ENCODE data around the gene GPR152. TPM values are rescaled to one million over a fixed set of nuclear protein-coding genes. Genes with fewer than 3 reads are reported as not detected.
"Not testable (repeated sequence)": the region's sequence is repeated elsewhere in the genome, so short reads cannot be mapped to it uniquely, and the experiment has no call there.

The GPR152 gene
- total RNA-seq, 4 donors from 2014 or later, result not detected

DNA sequence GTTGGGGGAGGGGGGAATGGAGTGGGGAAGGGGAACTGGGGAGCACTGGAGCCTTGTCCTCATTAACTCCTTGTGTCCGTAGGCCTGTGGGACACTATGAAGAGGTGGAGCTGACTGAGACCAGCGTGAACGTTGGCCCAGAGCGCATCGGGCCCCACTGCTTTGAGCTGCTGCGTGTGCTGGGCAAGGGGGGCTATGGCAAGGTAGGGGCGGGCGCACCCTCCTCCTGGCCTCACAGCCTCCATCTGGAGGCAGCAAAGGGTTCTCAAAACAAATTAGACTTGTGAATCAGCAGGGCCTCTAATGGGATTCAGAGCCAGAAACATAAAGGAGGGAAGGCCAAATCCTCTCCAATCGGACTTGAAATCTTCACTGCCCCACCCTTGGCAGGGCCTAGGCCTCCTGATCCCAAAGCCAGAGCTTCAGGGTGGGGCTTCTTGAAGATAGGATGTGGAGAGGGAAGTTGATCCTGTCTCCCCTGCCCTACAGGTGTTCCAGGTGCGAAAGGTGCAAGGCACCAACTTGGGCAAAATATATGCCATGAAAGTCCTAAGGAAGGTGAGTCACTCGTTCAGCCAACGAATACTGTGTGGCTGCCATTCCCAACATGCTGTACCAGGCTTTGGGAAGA is 23.4 kb downstream of the GPR152 start:
- H3K27ac ChIP-seq, result peak overlapping the region; percentile 88 to 99 (median 90)
- ATAC-seq, result no peak
- TF ChIP-seq EP300 (IDR thresholded peaks at IDR 0.05), result no peak
- no peak for TF ChIP-seq POLR2AphosphoS5 (IDR thresholded peaks at IDR 0.05)
- TF ChIP-seq POLR2A (IDR thresholded peaks at IDR 0.05), result no peak
- TF ChIP-seq, protein P1, sequence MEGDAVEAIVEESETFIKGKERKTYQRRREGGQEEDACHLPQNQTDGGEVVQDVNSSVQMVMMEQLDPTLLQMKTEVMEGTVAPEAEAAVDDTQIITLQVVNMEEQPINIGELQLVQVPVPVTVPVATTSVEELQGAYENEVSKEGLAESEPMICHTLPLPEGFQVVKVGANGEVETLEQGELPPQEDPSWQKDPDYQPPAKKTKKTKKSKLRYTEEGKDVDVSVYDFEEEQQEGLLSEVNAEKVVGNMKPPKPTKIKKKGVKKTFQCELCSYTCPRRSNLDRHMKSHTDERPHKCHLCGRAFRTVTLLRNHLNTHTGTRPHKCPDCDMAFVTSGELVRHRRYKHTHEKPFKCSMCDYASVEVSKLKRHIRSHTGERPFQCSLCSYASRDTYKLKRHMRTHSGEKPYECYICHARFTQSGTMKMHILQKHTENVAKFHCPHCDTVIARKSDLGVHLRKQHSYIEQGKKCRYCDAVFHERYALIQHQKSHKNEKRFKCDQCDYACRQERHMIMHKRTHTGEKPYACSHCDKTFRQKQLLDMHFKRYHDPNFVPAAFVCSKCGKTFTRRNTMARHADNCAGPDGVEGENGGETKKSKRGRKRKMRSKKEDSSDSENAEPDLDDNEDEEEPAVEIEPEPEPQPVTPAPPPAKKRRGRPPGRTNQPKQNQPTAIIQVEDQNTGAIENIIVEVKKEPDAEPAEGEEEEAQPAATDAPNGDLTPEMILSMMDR (IDR thresholded peaks at IDR 0.05), result no peak
- peaks cover 0 to 40% (median 13%) of the 10 kb centered on the region in 3 donors for H3K4me1 ChIP-seq
- H3K36me3 ChIP-seq, result peaks cover 0 to 50% of the 10 kb centered on the region in 2 donors
- H3K27me3 ChIP-seq, result no peaks in the 10 kb centered on the region
- no peaks in the 10 kb centered on the region for H3K9me3 ChIP-seq
- WGBS, 2 donors (ENCODE audit: low coverage in 1 of 2), result 54 to 76% methylated on average over 3 to 5 of the region's 12 CpGs
- peak overlapping the region; percentile 66 to 86 for H3K4me3 ChIP-seq

DNA sequence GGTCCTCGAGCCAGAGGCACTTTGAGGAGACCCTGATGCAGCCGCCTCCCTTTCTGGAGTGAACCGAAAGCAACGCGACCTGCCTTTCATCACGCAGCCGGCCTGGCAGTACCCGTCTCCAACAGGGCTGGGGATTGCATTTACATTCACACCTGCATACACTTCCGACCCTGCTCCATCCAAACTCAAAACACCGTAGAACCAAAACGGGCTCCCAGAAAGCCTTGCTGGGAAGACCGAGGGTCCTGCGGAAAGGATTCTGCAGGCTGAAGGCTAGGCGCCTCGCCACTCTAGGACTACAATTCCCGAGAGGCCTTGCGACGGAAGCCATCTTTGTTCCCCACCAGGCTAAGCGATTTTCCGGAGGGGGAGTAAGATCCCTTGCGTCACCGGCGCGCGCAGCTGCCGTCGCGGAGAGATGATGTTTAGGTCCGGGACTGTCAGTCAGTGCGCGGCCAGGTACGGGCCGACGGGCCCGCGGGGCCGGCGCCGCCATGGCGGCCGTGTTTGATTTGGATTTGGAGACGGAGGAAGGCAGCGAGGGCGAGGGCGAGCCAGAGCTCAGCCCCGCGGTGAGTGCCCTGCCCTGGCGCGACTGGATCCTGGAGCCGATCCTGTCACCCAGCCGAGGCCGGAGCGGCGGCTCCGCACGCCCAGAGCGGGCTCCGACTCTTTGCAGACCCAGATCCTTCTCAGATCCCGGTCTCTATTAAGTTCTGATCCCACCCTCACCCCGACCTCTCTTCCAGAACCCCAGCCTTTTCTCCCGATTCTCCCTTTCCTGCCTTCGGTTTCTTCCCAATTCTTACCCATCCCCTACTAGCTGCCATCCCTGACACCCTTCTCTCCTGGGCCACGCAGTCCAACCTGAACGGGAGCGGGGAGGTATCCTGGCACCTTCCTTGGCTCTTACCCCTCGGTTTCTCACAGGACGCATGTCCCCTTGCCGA is 24.2 kb downstream of the GPR152 start, which contains the start of gene RPS6KB2:
TSS of gene RPS6KB2 (plus strand) at position 443 of the 950 bp plus-strand sequence. CDS start at position 495, 52 bp downstream.
- no peaks in the 10 kb centered on the region for H3K9me3 ChIP-seq

DNA sequence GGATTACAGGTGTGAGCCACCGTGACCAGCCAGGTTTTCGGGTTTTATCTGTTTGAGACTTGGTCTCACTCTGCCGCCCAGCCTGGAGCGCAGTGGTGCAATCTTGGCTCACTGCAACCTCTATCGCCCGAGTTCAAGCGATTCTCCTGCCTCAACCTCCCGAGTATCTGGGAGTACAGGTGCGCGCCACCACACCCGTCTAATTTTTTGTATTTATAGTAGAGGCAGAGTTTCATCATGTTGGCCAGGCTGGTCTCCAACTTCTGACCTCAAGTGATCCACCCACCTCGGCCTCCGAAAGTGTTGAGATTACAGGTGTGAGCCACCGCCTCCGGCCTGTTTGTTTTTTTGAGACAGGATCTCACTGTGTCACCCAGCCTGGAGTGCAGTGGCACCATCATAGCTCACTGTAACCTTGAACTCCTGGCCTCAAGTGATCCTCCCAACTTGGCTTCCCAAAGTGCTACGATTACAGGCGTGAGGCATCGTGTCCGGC is 25.1 kb downstream of the GPR152 start:
- Histone ChIP-seq H3K4me1 (peaks cover 0 to 40% (median 13%) of the 10 kb centered on the region in 3 donors), H3K4me3 (peak overlapping the region; percentile 66 to 86), H3K36me3 (peaks cover 0 to 32% of the 10 kb centered on the region in 2 donors), H3K27ac (peak overlapping the region; percentile 45 to 99 (median 90))
- 69 to 81% methylated on average over 13 to 16 of the region's 19 CpGs for WGBS, 2 donors (ENCODE audit: low coverage in 1 of 2)
- ATAC-seq, H3K27me3 ChIP-seq, H3K9me3 ChIP-seq: not testable (repeated sequence)

More for the DNA sequence above, 24.2 kb downstream of the GPR152 start, which contains the start of gene RPS6KB2:
- H3K4me3 ChIP-seq, result peak within 1 kb of the TSS; percentile 66 to 86
- peaks cover 0 to 40% (median 13%) of the 10 kb centered on the region in 3 donors for H3K4me1 ChIP-seq
- 0 to 2% methylated on average over 7 to 21 of the region's 68 CpGs for WGBS, 2 donors (ENCODE audit: low coverage in 1 of 2)
- peaks cover 0 to 41% of the 10 kb centered on the region in 2 donors for H3K36me3 ChIP-seq
- H3K27me3 ChIP-seq, result no peaks in the 10 kb centered on the region
- TF ChIP-seq EP300 (IDR thresholded peaks at IDR 0.05) (no peak), POLR2A (IDR thresholded peaks at IDR 0.05) (peak; percentile 95 to 96), POLR2AphosphoS5 (IDR thresholded peaks at IDR 0.05) (peak; percentile 96)
- TF ChIP-seq, protein P1 (IDR thresholded peaks at IDR 0.05), result no peak
- ATAC-seq, result peak; percentile 93
- H3K27ac ChIP-seq, result peak within 1 kb of the TSS; percentile 88 to 99 (median 90)

DNA sequence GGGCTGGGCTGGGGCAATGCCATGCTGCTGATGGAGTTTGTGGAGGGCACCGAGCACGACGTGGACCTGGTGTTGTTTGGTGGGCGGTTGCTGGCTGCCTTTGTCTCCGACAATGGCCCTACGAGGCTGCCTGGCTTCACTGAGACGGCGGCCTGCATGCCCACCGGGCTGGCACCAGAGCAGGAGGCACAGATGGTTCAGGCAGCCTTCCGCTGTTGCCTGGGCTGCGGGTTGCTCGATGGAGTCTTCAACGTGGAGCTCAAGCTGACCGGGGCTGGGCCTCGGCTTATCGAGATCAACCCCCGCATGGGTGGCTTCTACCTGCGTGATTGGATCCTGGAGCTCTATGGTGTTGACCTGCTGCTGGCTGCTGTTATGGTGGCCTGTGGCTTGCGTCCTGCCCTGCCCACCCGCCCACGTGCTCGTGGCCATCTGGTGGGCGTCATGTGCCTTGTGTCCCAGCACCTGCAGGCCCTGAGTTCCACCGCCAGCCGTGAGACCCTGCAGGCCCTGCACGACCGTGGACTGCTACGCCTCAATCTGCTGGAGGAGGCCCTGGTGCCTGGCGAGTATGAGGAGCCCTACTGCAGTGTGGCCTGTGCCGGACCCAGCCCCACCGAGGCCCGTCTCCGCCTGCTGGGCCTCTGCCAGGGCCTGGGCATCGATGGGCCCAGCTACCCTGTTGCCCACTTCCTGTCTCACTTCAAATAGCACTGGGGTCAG is 28.5 kb downstream of the GPR152 start:
- Histone ChIP-seq H3K27ac (no peak overlapping the region), H3K4me1 (peaks cover 0 to 34% (median 15%) of the 10 kb centered on the region in 3 donors), H3K4me3 (no peak overlapping the region), H3K36me3 (no peaks in the 10 kb centered on the region), H3K9me3 (no peaks in the 10 kb centered on the region), H3K27me3 (no peaks in the 10 kb centered on the region)
- WGBS, 2 donors (ENCODE audit: low coverage in 1 of 2), result 52% methylated on average over 4 of the region's 34 CpGs; no CpG with 5 or more reads in 1 of the 2 donors
- ATAC-seq, result no peak
- TF ChIP-seq, protein P1 (IDR thresholded peaks at IDR 0.05), result no peak
- TF ChIP-seq POLR2AphosphoS5 (IDR thresholded peaks at IDR 0.05) (no peak), POLR2A (IDR thresholded peaks at IDR 0.05) (no peak), EP300 (IDR thresholded peaks at IDR 0.05) (no peak)

Measured in gastroesophageal sphincter (tissue), 4 donors.